Measurements from ENCODE around the gene RELT. TPM values are rescaled to one million over a fixed set of nuclear protein-coding genes. Genes with fewer than 3 reads are reported as not detected.

RELT gene
- total RNA-seq, 2 donors from 2014 or later: 31.2 to 39.9 TPM

- peak overlapping the region; percentile 91 for H3K4me3 Mint-ChIP-seq
- H3K36me3 Mint-ChIP-seq (ENCODE audit: low read depth): peaks cover 19% of the 10 kb centered on the region
- H3K27ac Mint-ChIP-seq: peak overlapping the region; percentile 96
- ATAC-seq (replicated peaks): no peak
- H3K4me1 Mint-ChIP-seq: peaks cover 32% of the 10 kb centered on the region
- H3K9me3 Mint-ChIP-seq: no peaks in the 10 kb centered on the region
- no peaks in the 10 kb centered on the region for H3K27me3 Mint-ChIP-seq
These were observed 3.1 kb downstream of the RELT start for GRCh38 chr11:73379189-73379880.

GRCh38 chr11:73380331-73380730 lies 4.1 kb downstream of the RELT start:
- Mint-ChIP-seq H3K4me3 (peak overlapping the region; percentile 33), H3K9me3 (no peaks in the 10 kb centered on the region), H3K27ac (peak overlapping the region; percentile 96), H3K4me1 (peaks cover 38% of the 10 kb centered on the region), H3K27me3 (no peaks in the 10 kb centered on the region), H3K36me3 (ENCODE audit: low read depth) (peaks cover 19% of the 10 kb centered on the region)
- ATAC-seq (replicated peaks): no peak

GRCh38 chr11:73380897-73381410 lies 4.8 kb downstream of the RELT start:
- no peaks in the 10 kb centered on the region for H3K9me3 Mint-ChIP-seq
- no peak overlapping the region for H3K4me3 Mint-ChIP-seq
- H3K36me3 Mint-ChIP-seq (ENCODE audit: low read depth): peaks cover 19% of the 10 kb centered on the region
- H3K27me3 Mint-ChIP-seq: no peaks in the 10 kb centered on the region
- H3K27ac Mint-ChIP-seq: no peak overlapping the region
- H3K4me1 Mint-ChIP-seq: peaks cover 35% of the 10 kb centered on the region
- no peak for ATAC-seq (replicated peaks)

- H3K9me3 Mint-ChIP-seq: no peaks in the 10 kb centered on the region
- ATAC-seq (replicated peaks): no peak
- no peak overlapping the region for H3K4me3 Mint-ChIP-seq
- H3K27me3 Mint-ChIP-seq: no peaks in the 10 kb centered on the region
- peaks cover 19% of the 10 kb centered on the region for H3K36me3 Mint-ChIP-seq (ENCODE audit: low read depth)
- H3K27ac Mint-ChIP-seq: no peak overlapping the region
- H3K4me1 Mint-ChIP-seq: peaks cover 35% of the 10 kb centered on the region
These were observed 5.4 kb downstream of the RELT start for GRCh38 chr11:73381589-73381988.

GRCh38 chr11:73382183-73382582 lies 6.0 kb downstream of the RELT start:
- Mint-ChIP-seq H3K4me1 (peaks cover 32% of the 10 kb centered on the region), H3K27ac (peak overlapping the region; percentile 50)
- no peak for ATAC-seq (replicated peaks)

GRCh38 chr11:73382747-73383146 lies 6.5 kb downstream of the RELT start:
- Mint-ChIP-seq H3K27ac (peak overlapping the region; percentile 50), H3K9me3 (no peaks in the 10 kb centered on the region), H3K4me1 (peaks cover 29% of the 10 kb centered on the region), H3K36me3 (ENCODE audit: low read depth) (peaks cover 9% of the 10 kb centered on the region), H3K4me3 (no peak overlapping the region), H3K27me3 (no peaks in the 10 kb centered on the region)
- no peak for ATAC-seq (replicated peaks)

More at GRCh38 chr11:73382183-73382582, 6.0 kb downstream of the RELT start:
- Mint-ChIP-seq H3K36me3 (ENCODE audit: low read depth) (peaks cover 15% of the 10 kb centered on the region), H3K9me3 (no peaks in the 10 kb centered on the region), H3K27me3 (no peaks in the 10 kb centered on the region), H3K4me3 (no peak overlapping the region)

- Mint-ChIP-seq H3K27ac (peak overlapping the region; percentile 85), H3K4me3 (peak overlapping the region; percentile 62), H3K4me1 (peaks cover 27% of the 10 kb centered on the region), H3K27me3 (no peaks in the 10 kb centered on the region), H3K9me3 (no peaks in the 10 kb centered on the region), H3K36me3 (ENCODE audit: low read depth) (peaks cover 8% of the 10 kb centered on the region)
- no peak for ATAC-seq (replicated peaks)
These were observed 7.3 kb downstream of the RELT start for GRCh38 chr11:73383249-73384124.

GRCh38 chr11:73384125-73384441 lies 7.9 kb downstream of the RELT start:
- Mint-ChIP-seq H3K36me3 (ENCODE audit: low read depth) (peaks cover 7% of the 10 kb centered on the region), H3K27ac (peak overlapping the region; percentile 85), H3K27me3 (no peaks in the 10 kb centered on the region), H3K4me1 (peaks cover 25% of the 10 kb centered on the region), H3K4me3 (peak overlapping the region; percentile 62), H3K9me3 (no peaks in the 10 kb centered on the region)
- no peak for ATAC-seq (replicated peaks)

GRCh38 chr11:73384531-73384871 lies 8.3 kb downstream of the RELT start:
- Mint-ChIP-seq H3K4me3 (peak overlapping the region; percentile 62), H3K27ac (peak overlapping the region; percentile 85)
- ATAC-seq (replicated peaks): peak; percentile 1

GRCh38 chr11:73384872-73385689 lies 8.9 kb downstream of the RELT start:
- H3K4me3 Mint-ChIP-seq: peak overlapping the region; percentile 62
- peak overlapping the region; percentile 85 for H3K27ac Mint-ChIP-seq
- ATAC-seq (replicated peaks): peak; percentile 54
- H3K9me3 Mint-ChIP-seq: no peaks in the 10 kb centered on the region
- H3K27me3 Mint-ChIP-seq: no peaks in the 10 kb centered on the region
- H3K36me3 Mint-ChIP-seq (ENCODE audit: low read depth): peaks cover 17% of the 10 kb centered on the region
- peaks cover 22% of the 10 kb centered on the region for H3K4me1 Mint-ChIP-seq

More at GRCh38 chr11:73384531-73384871, 8.3 kb downstream of the RELT start:
- H3K36me3 Mint-ChIP-seq (ENCODE audit: low read depth): peaks cover 11% of the 10 kb centered on the region
- H3K9me3 Mint-ChIP-seq: no peaks in the 10 kb centered on the region
- peaks cover 25% of the 10 kb centered on the region for H3K4me1 Mint-ChIP-seq
- no peaks in the 10 kb centered on the region for H3K27me3 Mint-ChIP-seq

GRCh38 chr11:73386016-73386415 lies 9.8 kb downstream of the RELT start:
- no peak for ATAC-seq (replicated peaks)
- peaks cover 21% of the 10 kb centered on the region for H3K4me1 Mint-ChIP-seq
- no peak overlapping the region for H3K4me3 Mint-ChIP-seq
- H3K36me3 Mint-ChIP-seq (ENCODE audit: low read depth): peaks cover 19% of the 10 kb centered on the region
- peak overlapping the region; percentile 85 for H3K27ac Mint-ChIP-seq
- no peaks in the 10 kb centered on the region for H3K9me3 Mint-ChIP-seq
- H3K27me3 Mint-ChIP-seq: no peaks in the 10 kb centered on the region

GRCh38 chr11:73386546-73386945 lies 10.3 kb downstream of the RELT start:
- ATAC-seq (replicated peaks): no peak
- Mint-ChIP-seq H3K27ac (peak overlapping the region; percentile 85), H3K27me3 (no peaks in the 10 kb centered on the region), H3K9me3 (no peaks in the 10 kb centered on the region), H3K36me3 (ENCODE audit: low read depth) (peaks cover 19% of the 10 kb centered on the region), H3K4me1 (peaks cover 18% of the 10 kb centered on the region), H3K4me3 (no peak overlapping the region)

- Mint-ChIP-seq H3K4me3 (no peak overlapping the region), H3K9me3 (no peaks in the 10 kb centered on the region), H3K27me3 (no peaks in the 10 kb centered on the region), H3K36me3 (ENCODE audit: low read depth) (peaks cover 19% of the 10 kb centered on the region), H3K4me1 (peaks cover 18% of the 10 kb centered on the region), H3K27ac (peak overlapping the region; percentile 81)
- ATAC-seq (replicated peaks): no peak
These were observed 11.5 kb downstream of the RELT start for GRCh38 chr11:73387594-73388264.

All from activated T-helper 17 cell treated with anti-CD3 and anti-CD28 coated beads, Interleukin-2, amount 50 U/mL, for 72 hours (primary cell).